Testis (tissue), 5 donors: ENCODE measurements around the gene NAT8L. TPM values are rescaled to one million over a fixed set of nuclear protein-coding genes. Genes with fewer than 3 reads are reported as not detected.
"Not testable (repeated sequence)": the region's sequence is repeated elsewhere in the genome, so short reads cannot be mapped to it uniquely, and the experiment has no call there.

ENCODE experiments used
- DNase-seq: peaks from one replicate; pipeline ENCODE4 v3.0.0-alpha.2; 2019
- H3K27ac ChIP-seq, 2 donors: fragments of 200-600 bp; sonication (generic); one replicate each; pipeline ENCODE4 v1.5.1; 2019
- H3K27me3 ChIP-seq: fragments of 200-600 bp; sonication (generic); one replicate; pipeline ENCODE4 v1.5.1; 2019
- H3K36me3 ChIP-seq: fragments of 200-600 bp; sonication (generic); one replicate; pipeline ENCODE4 v1.5.1; 2017; ENCODE audit warnings: low read depth; ENCODE audit errors: missing control alignments
- H3K4me1 ChIP-seq: fragments of 200-600 bp; sonication (generic); one replicate; pipeline ENCODE4 v1.5.1; 2019
- H3K4me3 ChIP-seq, 2 donors: fragments of 200-600 bp; sonication (generic); one replicate each; pipeline ENCODE4 v1.5.1; 2017 to 2019
- H3K9me3 ChIP-seq: fragments of 200-600 bp; sonication (generic); one replicate; pipeline ENCODE4 v1.5.1; 2017
- CTCF ChIP-seq, 3 experiments: fragments of 450-650 bp in 2 of 3; fragments of 200-600 bp in 1 of 3; sonication (generic) in 1 of 3; IDR thresholded peaks; one replicate each; pipeline ENCODE4 v1.5.1; 2016 to 2019; ENCODE audit warnings: antibody characterized with exemption in 3 of 3, mild to moderate bottlenecking in 2 of 3, moderate library complexity in 1 of 3
- POLR2A ChIP-seq: fragments of 450-650 bp; IDR thresholded peaks from one replicate; pipeline ENCODE4 v1.6.1; 2017; ENCODE audit warnings: antibody characterized with exemption, mild to moderate bottlenecking, moderate library complexity
- WGBS, 2 donors: methylation state at CpG; one replicate each; pipeline ENCODE4 v1.1.5; 2018; 5-methylcytosine and 5-hydroxymethylcytosine counted together
- intact Hi-C: fragments of 100-400 bp; cut with DNase I; formaldehyde crosslinking; loops from one replicate; pipeline ENCODE4 v1.15.1; 2023; ENCODE audit warnings: low total_unique reads
- long read RNA-seq, 2 donors: transcript quantifications; one replicate each; lab custom pipeline, GENCODE V29; 2026
- polyA plus RNA-seq: library from polyadenylated mRNA; stranded (reverse); fragments of 350-450 nt; fragmentation: Illumina TruSeq; extraction: RNeasy Lipid Tissue Mini Kit (QIAGEN cat#74804); gene quantifications from one replicate; pipeline ENCODE4 v1.2.3, GENCODE V29; 2014; ENCODE audit warnings: low read depth, low replicate concordance; ENCODE audit not compliant: insufficient read depth
- total RNA-seq, 2 donors: library from RNA; depleted of rRNA; stranded (reverse); fragments of >200 nt; gene quantifications; one replicate each; pipeline ENCODE4 v1.2.3, GENCODE V29; 2016

NAT8L gene
- total RNA-seq, result 10 to 100 TPM; 56.6 to 82.9 TPM
- polyA plus RNA-seq, result 36.6 TPM
- long read RNA-seq, donor 1, full-length matches to known transcripts, result 7 of 12 reads
- long read RNA-seq, donor 1, partial matches to known transcripts, result 5 of 12 reads
- long read RNA-seq, donor 1, other reads (novel, unspliced or antisense), result 0 of 12 reads
- long read RNA-seq, donor 2, full-length matches to known transcripts, result 8 of 8 reads
- long read RNA-seq, donor 2, partial matches to known transcripts, result 0 of 8 reads
- long read RNA-seq, donor 2, other reads (novel, unspliced or antisense), result 0 of 8 reads

DNA sequence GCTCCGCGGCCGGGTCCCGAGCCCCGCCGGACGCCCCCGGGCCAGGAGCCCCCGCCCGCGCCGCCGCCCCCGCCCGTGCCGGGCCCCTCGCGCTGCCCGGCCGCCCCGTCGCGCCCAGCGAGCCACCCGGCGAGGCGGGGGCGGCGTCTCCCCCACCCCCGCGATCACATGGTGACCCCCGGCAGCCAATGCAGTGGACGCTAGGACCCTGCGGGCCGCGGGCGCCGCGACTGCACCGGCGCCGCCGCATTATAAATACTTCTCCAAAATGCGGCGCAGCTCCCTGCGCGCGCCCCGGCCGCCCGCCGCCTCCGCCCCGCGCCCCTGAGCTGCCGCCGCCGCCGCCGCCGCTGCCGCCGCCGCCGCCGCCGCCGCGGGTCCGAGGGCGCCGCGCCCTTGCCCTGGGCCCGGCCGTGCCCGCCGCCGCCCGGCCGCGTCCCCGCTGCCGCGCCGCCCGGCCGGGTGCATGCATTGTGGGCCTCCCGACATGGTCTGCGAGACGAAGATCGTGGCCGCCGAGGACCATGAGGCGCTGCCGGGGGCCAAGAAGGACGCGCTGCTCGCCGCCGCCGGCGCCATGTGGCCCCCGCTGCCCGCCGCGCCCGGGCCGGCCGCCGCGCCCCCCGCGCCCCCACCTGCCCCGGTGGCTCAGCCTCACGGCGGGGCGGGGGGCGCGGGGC, at the start of gene NAT8L:
NAT8L (plus strand) TSS at position 282 of the 680 bp plus-strand sequence; CDS start at position 467, 185 bp downstream.
- Histone ChIP-seq H3K4me3 (peak within 1 kb of the TSS; percentile 51 to 64), H3K27me3 (no peaks in the 10 kb centered on the region), H3K4me1 (peaks cover 10% of the 10 kb centered on the region), H3K9me3 (no peaks in the 10 kb centered on the region), H3K36me3 (no peaks in the 10 kb centered on the region), H3K27ac (peak within 1 kb of the TSS; percentile 19 to 44)
- 0% methylated on average over 4 of the region's 119 CpGs; no CpG with 5 or more reads in 1 of the 2 donors for WGBS, 2 donors
- no peak for TF ChIP-seq POLR2A
- TF ChIP-seq CTCF (IDR thresholded peaks at IDR 0.05), result no peak
- DNase-seq, result peak; percentile 89
- intact Hi-C loops, result no loop called here

DNA sequence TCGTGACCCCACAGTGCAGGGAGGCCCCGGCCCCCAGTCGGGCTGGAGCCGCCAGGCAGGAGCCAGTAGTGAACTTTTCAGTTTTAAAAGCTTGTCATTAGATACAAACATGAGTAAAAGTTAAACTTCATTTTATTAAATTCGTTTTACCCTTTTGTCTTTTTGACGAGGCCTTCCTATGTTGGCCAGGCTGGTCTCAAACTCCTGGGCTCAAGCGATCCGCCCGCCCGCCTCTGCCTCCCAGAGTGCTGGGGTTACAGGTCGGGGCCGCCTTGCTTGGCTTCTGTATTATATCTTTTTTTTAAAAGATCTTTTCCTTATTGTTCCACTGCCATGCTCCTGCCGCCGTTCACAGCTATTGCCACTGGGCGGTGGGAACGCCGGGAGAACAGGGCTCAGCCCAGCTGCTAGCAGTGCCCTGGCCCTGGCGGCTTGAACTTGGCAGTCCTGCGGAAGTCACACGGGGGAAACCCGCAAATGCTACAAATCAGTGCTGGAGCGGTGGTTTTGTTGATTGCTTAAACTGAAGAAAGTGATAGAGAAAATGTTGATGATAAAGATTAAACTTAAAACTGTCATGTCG, 49.4 kb upstream of the NAT8L start:
- peak overlapping the region; percentile 83 to 97 for H3K4me3 ChIP-seq
- TF ChIP-seq POLR2A (no peak), CTCF (IDR thresholded peaks at IDR 0.05) (peak in 1 of 3 experiments; percentile 25)
- H3K4me1 ChIP-seq, result peaks cover 16% of the 10 kb centered on the region
- WGBS, 2 donors, result 3 to 6% methylated on average over 23 of the region's 23 CpGs
- H3K36me3 ChIP-seq, result no peaks in the 10 kb centered on the region
- H3K27ac ChIP-seq, result peak overlapping the region; percentile 98 to 99
- no peaks in the 10 kb centered on the region for H3K27me3 ChIP-seq
- DNase-seq, result peak; percentile 64
- intact Hi-C loops, result no loop called here
- H3K9me3 ChIP-seq, result no peaks in the 10 kb centered on the region

GRCh38 chr4:2011583-2011982, 47.5 kb upstream of the NAT8L start:
- no peaks in the 10 kb centered on the region for H3K36me3 ChIP-seq
- H3K4me1 ChIP-seq, result peaks cover 16% of the 10 kb centered on the region
- H3K4me3 ChIP-seq, result no peak overlapping the region
- no peak for TF ChIP-seq POLR2A
- no peak for TF ChIP-seq CTCF (IDR thresholded peaks at IDR 0.05)
- DNase-seq, result no peak
- no peaks in the 10 kb centered on the region for H3K27me3 ChIP-seq
- no peaks in the 10 kb centered on the region for H3K9me3 ChIP-seq
- H3K27ac ChIP-seq, result no peak overlapping the region
- intact Hi-C loops, result no loop called here
- 63 to 85% methylated on average over 3 of the region's 3 CpGs for WGBS, 2 donors

- DNase-seq, result no peak
- Histone ChIP-seq H3K27me3 (no peaks in the 10 kb centered on the region), H3K9me3 (no peaks in the 10 kb centered on the region), H3K27ac (no peak overlapping the region), H3K36me3 (no peaks in the 10 kb centered on the region), H3K4me3 (no peak overlapping the region), H3K4me1 (peaks cover 3% of the 10 kb centered on the region)
- intact Hi-C loops, result no loop called here
- whole genome bisulfite sequencing, 2 donors, result 67 to 84% methylated on average over 4 of the region's 4 CpGs
- TF ChIP-seq POLR2A (no peak), CTCF (IDR thresholded peaks at IDR 0.05) (no peak)
Measured at GRCh38 chr4:2015008-2015407, 44.1 kb upstream of the NAT8L start.

- 33 to 41% methylated on average over 15 of the region's 15 CpGs for WGBS, 2 donors
- intact Hi-C loops, result not testable (repeated sequence)
- DNase-seq, result peak; percentile 91
Measured at GRCh38 chr4:2021358-2022018, 37.6 kb upstream of the NAT8L start.

More at GRCh38 chr4:2021358-2022018, 37.6 kb upstream of the NAT8L start:
- H3K27ac ChIP-seq, result peak overlapping the region; percentile 48 to 60
- not testable (repeated sequence) for H3K36me3 ChIP-seq, H3K4me1 ChIP-seq, H3K27me3 ChIP-seq, H3K9me3 ChIP-seq, H3K4me3 ChIP-seq
